Activated B cell treated with CpG ODN at 0.5 μM for 24 hours (primary cell): ENCODE measurements around the gene GSTM4. TPM values are rescaled to one million over a fixed set of nuclear protein-coding genes. Genes with fewer than 3 reads are reported as not detected.

Source experiments
- ATAC-seq: fragments of 200-7000 bp; cut with Tn5 transposase; one replicate; pipeline ENCODE4 v1.10.0; 2021; ENCODE audit warnings: low read depth, mild to moderate bottlenecking, moderate library complexity
- CTCF ChIA-PET: fragments of 350-600 bp; sonication (Branson Sonifier 250); formaldehyde crosslinking; loops from one replicate; lab custom pipeline; 2021; ENCODE audit warnings: antibody characterized with exemption; lab: Charles Lee
- POLR2A ChIA-PET: fragments of 350-600 bp; sonication (Branson Sonifier 250); formaldehyde crosslinking; loops from one replicate; lab custom pipeline; 2021; ENCODE audit warnings: antibody characterized with exemption; lab: Charles Lee
- DNase-seq: peaks from one replicate; pipeline ENCODE4 v3.0.0; 2022
- H3K27ac Mint-ChIP-seq: one replicate; pipeline ENCODE4 v1.8.0; 2020; ENCODE audit warnings: mixed read lengths
- H3K27me3 Mint-ChIP-seq: one replicate; pipeline ENCODE4 v1.8.0; 2021; ENCODE audit warnings: mixed read lengths
- H3K36me3 Mint-ChIP-seq: one replicate; pipeline ENCODE4 v1.8.0; 2021; ENCODE audit warnings: low read depth, mixed read lengths
- H3K4me1 Mint-ChIP-seq: one replicate; pipeline ENCODE4 v1.8.0; 2021; ENCODE audit warnings: mixed read lengths
- H3K4me3 Mint-ChIP-seq: one replicate; pipeline ENCODE4 v1.8.0; 2020; ENCODE audit warnings: mild to moderate bottlenecking, mixed read lengths
- H3K9me3 Mint-ChIP-seq: one replicate; pipeline ENCODE4 v1.8.0; 2020; ENCODE audit warnings: mixed read lengths
- CTCF ChIP-seq: fragments of 200-600 bp; IDR thresholded peaks from one replicate; pipeline ENCODE4 v1.8.0; 2022; ENCODE audit warnings: antibody characterized with exemption, mild to moderate bottlenecking
- intact Hi-C: fragments of 100-400 bp; cut with micrococcal nuclease; formaldehyde crosslinking; loops from one replicate; pipeline ENCODE4 v1.15.1; 2024
- total RNA-seq: library from RNA; stranded (reverse); gene quantifications from 2 replicates; pipeline ENCODE4 v1.2.3, GENCODE V29; 2022

GSTM4 gene
- total RNA-seq, 1 donor from 2014 or later: 13.1 TPM

- intact Hi-C loops: loop anchor here (2.0 to 10.0 kb wide), 3 partner anchors 35 to 509 kb away; partner anchors contain the start of genes ELAPOR1, GSTM4 and PSMA5
- DNase-seq (no peak), ATAC-seq (no peak)
- peaks cover 15% of the 10 kb centered on the region for H3K36me3 Mint-ChIP-seq
- POLR2A ChIA-PET: interaction anchor here (0.6 to 2.8 kb wide), 4 partner anchors 51 to 138 kb away, joined by 3 to 35 read pairs (median 6); partner anchors contain the start of genes ATXN7L2 and GNAI3
- CTCF ChIA-PET: interaction anchor here (4.8 kb wide), 1 partner anchor 19 kb away, joined by 19 read pairs; no protein-coding TSS in a partner anchor
- peak overlapping the region; percentile 93 for H3K27ac Mint-ChIP-seq
- H3K4me1 Mint-ChIP-seq: peaks cover 72% of the 10 kb centered on the region
- no peaks in the 10 kb centered on the region for H3K9me3 Mint-ChIP-seq
- peak overlapping the region; percentile 90 for H3K4me3 Mint-ChIP-seq
- no peaks in the 10 kb centered on the region for H3K27me3 Mint-ChIP-seq
- TF ChIP-seq CTCF: no peak
Observed at GRCh38 chr1:109621379-109622136, 34.3 kb upstream of the GSTM4 start.

- Mint-ChIP-seq H3K4me3 (peak overlapping the region; percentile 90), H3K9me3 (no peaks in the 10 kb centered on the region), H3K27ac (peak overlapping the region; percentile 75), H3K4me1 (peaks cover 70% of the 10 kb centered on the region), H3K27me3 (no peaks in the 10 kb centered on the region), H3K36me3 (peaks cover 22% of the 10 kb centered on the region)
- no peak for TF ChIP-seq CTCF
- CTCF ChIA-PET: interaction anchor here (0.5 to 4.8 kb wide), 2 partner anchors 18 to 93 kb away, joined by 3 to 19 read pairs; no protein-coding TSS in a partner anchor
- DNase-seq (no peak), ATAC-seq (no peak)
- intact Hi-C loops: loop anchor here (5.0 to 10.0 kb wide), 2 partner anchors 198 to 510 kb away; partner anchors contain the start of genes ELAPOR1 and PSMA5
- POLR2A ChIA-PET: interaction anchor here (1.2 kb wide), 1 partner anchor 74 kb away, joined by 3 read pairs; the partner anchor contains the start of gene GNAI3
Observed at GRCh38 chr1:109622137-109622892, 33.6 kb upstream of the GSTM4 start.

DNA sequence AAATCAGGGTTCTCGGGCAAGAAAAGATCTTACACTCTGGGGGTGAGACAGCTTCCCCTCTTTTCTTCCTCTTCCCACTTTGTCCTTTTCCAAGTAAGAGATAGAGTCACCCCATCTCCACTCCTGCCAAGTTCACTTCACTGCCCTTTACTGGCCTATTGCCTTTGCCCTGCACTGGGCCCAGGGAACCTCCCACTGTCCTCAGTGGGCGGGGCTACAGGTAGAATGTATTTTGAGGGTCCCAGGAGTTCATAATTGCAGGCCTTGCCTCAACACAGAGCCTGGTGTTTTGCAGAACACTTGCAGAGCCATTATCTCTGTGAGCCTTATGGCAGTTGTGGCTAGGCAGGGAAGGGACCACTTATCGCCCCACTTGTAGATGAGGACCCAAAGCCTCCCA is 33.0 kb upstream of the GSTM4 start:
- TF ChIP-seq CTCF: no peak
- ATAC-seq (no peak), DNase-seq (no peak)
- H3K36me3 Mint-ChIP-seq: peaks cover 27% of the 10 kb centered on the region
- POLR2A ChIA-PET: interaction anchor here (1.2 kb wide), 1 partner anchor 74 kb away, joined by 3 read pairs; the partner anchor contains the start of gene GNAI3
- no peaks in the 10 kb centered on the region for H3K9me3 Mint-ChIP-seq
- intact Hi-C loops: loop anchor here (5.0 to 10.0 kb wide), 2 partner anchors 198 to 511 kb away; partner anchors contain the start of genes ELAPOR1 and PSMA5
- CTCF ChIA-PET: interaction anchor here (0.5 to 4.8 kb wide), 2 partner anchors 18 to 94 kb away, joined by 3 to 19 read pairs; no protein-coding TSS in a partner anchor
- H3K4me3 Mint-ChIP-seq: no peak overlapping the region
- H3K27ac Mint-ChIP-seq: peak overlapping the region; percentile 79
- no peaks in the 10 kb centered on the region for H3K27me3 Mint-ChIP-seq
- H3K4me1 Mint-ChIP-seq: peaks cover 66% of the 10 kb centered on the region

DNA sequence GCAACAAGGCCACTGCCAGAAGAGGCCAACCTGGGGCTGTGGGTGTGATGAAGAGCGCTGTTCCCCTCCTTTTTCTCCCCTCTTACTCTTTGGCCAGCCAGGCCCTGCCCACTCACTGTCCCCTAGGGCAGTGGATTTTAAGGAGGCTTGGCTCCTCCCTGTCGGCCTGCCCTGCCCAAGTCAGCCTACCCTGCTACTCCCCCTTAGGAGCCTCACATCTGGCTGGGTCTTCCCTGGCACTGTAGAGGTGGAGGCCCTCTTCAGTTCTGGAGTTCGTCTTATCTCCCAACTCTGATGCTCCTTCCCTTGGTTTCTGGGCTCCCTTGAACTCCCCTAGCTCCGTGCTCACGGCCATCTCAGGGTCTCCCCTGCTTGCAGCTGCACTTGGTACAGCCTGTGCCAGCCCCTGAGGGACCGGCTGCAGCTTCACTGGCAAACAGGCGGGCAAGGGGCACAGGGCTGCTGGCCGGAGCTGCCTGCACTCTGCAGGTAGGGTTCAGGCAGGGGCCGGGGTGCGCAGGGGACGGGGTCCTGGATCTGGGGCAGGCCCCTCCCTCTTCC is 32.2 kb upstream of the GSTM4 start:
- Mint-ChIP-seq H3K9me3 (no peaks in the 10 kb centered on the region), H3K27me3 (no peaks in the 10 kb centered on the region), H3K27ac (peak overlapping the region; percentile 79), H3K4me1 (peaks cover 63% of the 10 kb centered on the region), H3K4me3 (peak overlapping the region; percentile 71), H3K36me3 (peaks cover 35% of the 10 kb centered on the region)
- DNase-seq: no peak
- ChIA-PET CTCF (interaction anchor here (0.9 to 4.8 kb wide), 3 partner anchors 17 to 130 kb away, joined by 3 to 19 read pairs (median 6); partner anchors contain the start of gene CYB561D1), POLR2A (interaction anchor here (0.9 to 2.4 kb wide), 5 partner anchors 8 to 77 kb away, joined by 3 to 18 read pairs (median 7); partner anchors contain the start of genes GNAI3 and GSTM4)
- ATAC-seq: no peak
- intact Hi-C loops: loop anchor here (1.0 to 10.0 kb wide), 3 partner anchors 17 to 511 kb away; partner anchors contain the start of genes ELAPOR1 and PSMA5
- TF ChIP-seq CTCF: no peak
